Vagina (tissue), 2 donors: ENCODE data around the gene ELMOD1. TPM values are rescaled to one million over a fixed set of nuclear protein-coding genes. Genes with fewer than 3 reads are reported as not detected.

Experiments used
- DNase-seq, 2 donors: peaks; one replicate each; pipeline ENCODE4 v3.0.0-alpha.2; 2017; ENCODE audit errors: extremely low spot score in 2 of 2
- H3K27ac ChIP-seq: fragments of 200-600 bp; sonication (generic); one replicate; pipeline ENCODE4 v1.5.1; 2019
- H3K27me3 ChIP-seq: fragments of 200-600 bp; sonication (generic); one replicate; pipeline ENCODE4 v1.5.1; 2019
- H3K36me3 ChIP-seq, 2 donors: fragments of 200-600 bp; sonication (generic); one replicate each; pipeline ENCODE4 v1.5.1; 2017 to 2019
- H3K4me1 ChIP-seq: fragments of 200-600 bp; sonication (generic); one replicate; pipeline ENCODE4 v1.5.1; 2019
- H3K4me3 ChIP-seq, 2 donors: fragments of 200-600 bp; sonication (generic); 1 replicate in 1 of 2; 2 replicates in 1 of 2; pipeline ENCODE4 v1.5.1; 2016 to 2019
- H3K9me3 ChIP-seq: fragments of 200-600 bp; sonication (generic); one replicate; pipeline ENCODE4 v1.5.1; 2019
- CTCF ChIP-seq, 3 experiments: fragments of 450-650 bp in 2 of 3; fragments of 200-600 bp in 1 of 3; sonication (generic) in 1 of 3; IDR thresholded peaks; one replicate each; pipeline ENCODE4 v1.5.1; 2017 to 2019; ENCODE audit warnings: antibody characterized with exemption in 3 of 3, mild to moderate bottlenecking in 2 of 3, moderate library complexity in 2 of 3
- POLR2A ChIP-seq, 2 donors: fragments of 450-650 bp; IDR thresholded peaks; one replicate each; pipeline ENCODE4 v1.6.1; 2017; ENCODE audit warnings: antibody characterized with exemption in 2 of 2, mild to moderate bottlenecking in 2 of 2, moderate library complexity in 2 of 2
- POLR2AphosphoS5 ChIP-seq, 2 donors: sonication (generic); formaldehyde crosslinking; IDR thresholded peaks; one replicate each; pipeline ENCODE4 v1.9.0; 2017; ENCODE audit warnings: antibody characterized with exemption in 2 of 2, mild to moderate bottlenecking in 2 of 2, low read depth in 1 of 2; ENCODE audit not compliant: insufficient read depth in 1 of 2
- intact Hi-C: fragments of 100-400 bp; cut with DNase I; formaldehyde crosslinking; loops from one replicate; pipeline ENCODE4 v1.15.1; 2023
- total RNA-seq: library from RNA; depleted of rRNA; stranded (reverse); fragments of >200 nt; gene quantifications from one replicate; pipeline ENCODE4 v1.2.3, GENCODE V29; 2016

Gene ELMOD1
- total RNA-seq, 1 donor from 2014 or later: not detected

DNA sequence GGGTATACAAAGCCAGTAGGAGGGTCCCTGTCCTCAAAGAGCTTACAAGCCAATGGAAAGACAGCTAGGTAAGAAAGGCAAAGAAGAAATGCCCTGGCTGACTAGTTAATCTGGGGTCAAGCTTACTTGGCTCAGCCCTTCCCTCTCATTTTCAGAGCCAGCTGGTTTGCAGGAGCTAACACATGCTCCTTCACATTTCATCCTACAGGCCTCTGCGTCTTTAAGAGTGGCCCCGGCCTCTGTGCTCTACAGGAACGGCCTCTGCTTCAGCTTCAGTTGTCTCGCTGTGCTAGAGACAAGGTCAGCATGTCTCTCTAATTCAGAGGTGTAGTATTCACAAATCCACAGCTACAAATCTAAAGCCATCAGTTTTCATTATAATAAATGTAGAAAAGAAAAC, 40.6 kb upstream of the ELMOD1 start:
- TF ChIP-seq CTCF (IDR thresholded peaks at IDR 0.05): no peak
- no peak for TF ChIP-seq POLR2A (IDR thresholded peaks at IDR 0.05)
- Histone ChIP-seq H3K4me3 (no peak overlapping the region), H3K4me1 (peaks cover 2% of the 10 kb centered on the region), H3K27me3 (no peaks in the 10 kb centered on the region), H3K9me3 (no peaks in the 10 kb centered on the region), H3K36me3 (peaks cover 0 to 9% of the 10 kb centered on the region in 2 donors), H3K27ac (no peak overlapping the region)
- no peak for DNase-seq
- intact Hi-C loops: no loop called here

DNA sequence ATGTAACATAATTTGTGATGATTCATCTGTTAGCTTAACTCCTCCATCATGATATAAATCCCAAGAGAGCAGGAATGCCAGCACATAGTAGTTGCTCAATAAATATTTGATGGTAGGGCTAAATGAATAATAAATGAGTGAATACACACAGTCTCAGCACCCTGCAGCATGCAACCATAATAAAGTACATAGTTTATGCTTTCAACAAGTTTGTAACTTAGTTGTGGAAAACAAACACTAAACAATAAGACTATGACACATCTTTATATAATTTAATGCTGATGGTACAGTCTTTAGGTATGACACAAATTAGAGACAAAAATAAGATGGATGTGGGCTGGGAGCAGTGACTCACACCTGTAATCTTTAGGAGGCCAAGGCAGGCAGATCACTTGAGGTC, 29.3 kb upstream of the ELMOD1 start:
- no peak for DNase-seq
- no peak overlapping the region for H3K4me3 ChIP-seq
- H3K4me1 ChIP-seq: peaks cover 29% of the 10 kb centered on the region
- intact Hi-C loops: no loop called here
- no peaks in the 10 kb centered on the region for H3K27me3 ChIP-seq
- no peak overlapping the region for H3K27ac ChIP-seq
- H3K9me3 ChIP-seq: no peaks in the 10 kb centered on the region
- no peak for TF ChIP-seq CTCF (IDR thresholded peaks at IDR 0.05)
- no peak for TF ChIP-seq POLR2A (IDR thresholded peaks at IDR 0.05)
- TF ChIP-seq POLR2AphosphoS5 (IDR thresholded peaks at IDR 0.05; ENCODE audit: insufficient read depth in 1 of 2, low read depth in 1 of 2): no peak
- H3K36me3 ChIP-seq: peaks cover 0 to 9% of the 10 kb centered on the region in 2 donors

DNA sequence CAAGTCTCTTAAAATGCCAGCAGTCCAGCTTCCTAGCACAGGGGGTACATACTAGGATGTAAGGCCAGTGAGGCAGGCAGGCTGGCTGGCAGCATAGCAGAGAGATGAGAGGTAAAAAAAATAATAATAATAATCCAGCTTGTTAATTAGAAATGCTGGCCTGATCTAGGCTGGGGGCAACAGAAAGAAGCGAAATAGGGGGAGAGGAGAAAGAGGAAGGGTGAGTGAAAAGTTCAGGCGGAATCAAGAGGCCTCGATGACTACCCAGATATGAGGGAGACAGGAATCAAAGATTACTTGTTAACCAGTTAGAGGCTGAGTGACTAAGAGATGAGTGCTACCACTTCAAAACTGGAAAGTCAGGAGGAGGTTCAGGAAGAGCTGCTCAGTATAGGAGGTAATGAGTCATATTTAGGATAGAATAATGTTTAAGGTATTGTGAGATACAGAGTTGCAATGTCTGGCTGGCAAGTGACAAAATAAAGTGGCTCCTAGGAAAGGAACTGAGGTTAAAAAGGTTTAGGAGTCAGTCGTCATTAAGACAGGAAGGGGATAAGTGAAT, 28.2 kb upstream of the ELMOD1 start:
- TF ChIP-seq POLR2A (IDR thresholded peaks at IDR 0.05) (no peak), CTCF (IDR thresholded peaks at IDR 0.05) (no peak), POLR2AphosphoS5 (IDR thresholded peaks at IDR 0.05; ENCODE audit: insufficient read depth in 1 of 2, low read depth in 1 of 2) (peak in 1 of 2 donors; percentile 11)
- peaks cover 29% of the 10 kb centered on the region for H3K4me1 ChIP-seq
- no peaks in the 10 kb centered on the region for H3K27me3 ChIP-seq
- no peaks in the 10 kb centered on the region for H3K9me3 ChIP-seq
- no peak overlapping the region for H3K27ac ChIP-seq
- intact Hi-C loops: no loop called here
- no peak overlapping the region for H3K4me3 ChIP-seq
- peaks cover 0 to 9% of the 10 kb centered on the region in 2 donors for H3K36me3 ChIP-seq
- no peak for DNase-seq

GRCh38 chr11:107563702-107564101, 27.2 kb upstream of the ELMOD1 start:
- H3K4me1 ChIP-seq: peaks cover 29% of the 10 kb centered on the region
- no peaks in the 10 kb centered on the region for H3K27me3 ChIP-seq
- no peak for DNase-seq
- no peak overlapping the region for H3K27ac ChIP-seq
- TF ChIP-seq POLR2A (IDR thresholded peaks at IDR 0.05): no peak
- TF ChIP-seq CTCF (IDR thresholded peaks at IDR 0.05): peak; percentile 19 to 34 (median 30)
- no peak for TF ChIP-seq POLR2AphosphoS5 (IDR thresholded peaks at IDR 0.05; ENCODE audit: insufficient read depth in 1 of 2, low read depth in 1 of 2)
- intact Hi-C loops: no loop called here
- H3K36me3 ChIP-seq: peaks cover 0 to 6% of the 10 kb centered on the region in 2 donors
- no peak overlapping the region for H3K4me3 ChIP-seq
- H3K9me3 ChIP-seq: no peaks in the 10 kb centered on the region

DNA sequence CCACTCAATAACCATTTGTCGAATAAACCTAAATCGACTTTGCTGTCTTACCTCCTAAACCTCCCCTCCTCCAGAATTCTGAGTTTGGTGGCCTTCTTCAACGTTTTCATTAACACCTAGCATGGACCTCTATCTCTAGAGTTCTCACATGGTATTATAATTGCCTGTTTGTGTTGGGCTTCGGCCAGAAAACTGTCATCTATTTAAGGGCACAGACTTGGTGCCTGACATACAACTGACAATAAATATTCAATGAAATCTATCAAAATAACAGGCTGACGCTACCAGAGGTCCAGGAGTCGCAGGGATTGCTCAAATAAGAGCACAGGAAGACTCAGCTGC, 26.1 kb upstream of the ELMOD1 start:
- H3K36me3 ChIP-seq: no peaks in the 10 kb centered on the region
- no peaks in the 10 kb centered on the region for H3K9me3 ChIP-seq
- intact Hi-C loops: no loop called here
- peaks cover 29% of the 10 kb centered on the region for H3K4me1 ChIP-seq
- no peak for DNase-seq
- no peak for TF ChIP-seq POLR2AphosphoS5 (IDR thresholded peaks at IDR 0.05; ENCODE audit: insufficient read depth in 1 of 2, low read depth in 1 of 2)
- no peak for TF ChIP-seq POLR2A (IDR thresholded peaks at IDR 0.05)
- no peak for TF ChIP-seq CTCF (IDR thresholded peaks at IDR 0.05)
- H3K27ac ChIP-seq: peak overlapping the region; percentile 71
- H3K4me3 ChIP-seq: peak overlapping the region; percentile 62 to 79
- no peaks in the 10 kb centered on the region for H3K27me3 ChIP-seq
